Coronary artery (tissue), 2 donors: ENCODE results near the gene ABHD10.

Source experiments
- DNase-seq: peaks from one replicate; pipeline ENCODE4 v3.0.0-alpha.2; 2017; ENCODE audit warnings: low spot score
- H3K27ac ChIP-seq, 2 donors: fragments of 200-600 bp; sonication (generic); one replicate each; pipeline ENCODE4 v1.5.1; 2016 to 2019
- H3K4me3 ChIP-seq: fragments of 200-600 bp; sonication (generic); 2 replicates; pipeline ENCODE4 v1.5.1; 2016; ENCODE audit warnings: mild to moderate bottlenecking, moderate library complexity
- TF ChIP-seq, protein P1 (sequence below): fragments of 200-600 bp; sonication (generic); IDR thresholded peaks from one replicate; pipeline ENCODE4 v1.5.1; 2019; ENCODE audit warnings: antibody characterized with exemption

The ABHD10 gene

DNA sequence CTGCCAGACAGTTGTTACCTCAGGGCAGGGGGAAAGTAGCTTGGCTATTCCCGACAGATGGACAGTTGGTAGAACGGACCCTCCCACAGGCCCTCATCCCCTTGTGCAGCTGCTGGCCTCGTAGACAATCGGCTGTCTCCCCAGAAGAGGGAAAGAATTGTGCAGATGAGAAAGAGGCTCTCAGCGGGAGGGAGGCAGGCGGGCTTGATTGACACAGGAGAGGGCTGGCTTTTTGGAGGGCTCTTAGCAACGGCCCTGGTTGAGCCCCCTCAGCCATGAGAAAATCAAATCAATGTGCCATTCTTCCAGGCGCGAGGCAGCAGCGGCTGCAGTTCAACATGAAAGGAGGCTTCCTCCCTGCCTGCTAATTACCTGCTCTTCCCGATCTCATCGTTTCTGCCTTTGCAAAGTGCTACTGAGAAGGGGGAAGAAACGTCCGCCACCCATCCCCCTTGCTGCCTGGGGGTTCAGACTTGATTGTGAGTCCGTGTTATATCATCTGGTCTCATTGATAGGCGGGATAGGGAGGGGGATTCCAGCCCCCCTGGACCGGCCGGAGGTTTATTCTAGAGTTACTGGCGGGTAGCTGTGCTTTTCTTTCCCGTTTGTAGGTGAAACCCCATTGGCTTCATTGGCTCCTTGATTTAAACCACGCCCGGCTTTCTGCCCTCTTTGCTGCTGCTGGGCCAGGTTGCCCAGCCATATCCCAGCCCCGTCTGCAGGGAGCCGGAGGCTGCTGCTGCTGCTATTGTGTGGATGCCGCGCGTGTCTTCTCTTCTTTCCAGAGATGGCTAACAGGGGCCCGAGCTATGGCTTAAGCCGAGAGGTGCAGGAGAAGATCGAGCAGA, 20.0 kb downstream of the ABHD10 start, which contains the start of gene TAGLN3:
Gene TAGLN3 (plus strand): TSS at position 287 of the 848 bp plus-strand sequence. CDS start 501 bp downstream, at position 788.
- peak within 1 kb of the TSS; percentile 70 for H3K4me3 ChIP-seq
- TF ChIP-seq, protein P1, sequence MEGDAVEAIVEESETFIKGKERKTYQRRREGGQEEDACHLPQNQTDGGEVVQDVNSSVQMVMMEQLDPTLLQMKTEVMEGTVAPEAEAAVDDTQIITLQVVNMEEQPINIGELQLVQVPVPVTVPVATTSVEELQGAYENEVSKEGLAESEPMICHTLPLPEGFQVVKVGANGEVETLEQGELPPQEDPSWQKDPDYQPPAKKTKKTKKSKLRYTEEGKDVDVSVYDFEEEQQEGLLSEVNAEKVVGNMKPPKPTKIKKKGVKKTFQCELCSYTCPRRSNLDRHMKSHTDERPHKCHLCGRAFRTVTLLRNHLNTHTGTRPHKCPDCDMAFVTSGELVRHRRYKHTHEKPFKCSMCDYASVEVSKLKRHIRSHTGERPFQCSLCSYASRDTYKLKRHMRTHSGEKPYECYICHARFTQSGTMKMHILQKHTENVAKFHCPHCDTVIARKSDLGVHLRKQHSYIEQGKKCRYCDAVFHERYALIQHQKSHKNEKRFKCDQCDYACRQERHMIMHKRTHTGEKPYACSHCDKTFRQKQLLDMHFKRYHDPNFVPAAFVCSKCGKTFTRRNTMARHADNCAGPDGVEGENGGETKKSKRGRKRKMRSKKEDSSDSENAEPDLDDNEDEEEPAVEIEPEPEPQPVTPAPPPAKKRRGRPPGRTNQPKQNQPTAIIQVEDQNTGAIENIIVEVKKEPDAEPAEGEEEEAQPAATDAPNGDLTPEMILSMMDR, result no peak
- no peak for DNase-seq
- no peak within 1 kb of the TSS for H3K27ac ChIP-seq

DNA sequence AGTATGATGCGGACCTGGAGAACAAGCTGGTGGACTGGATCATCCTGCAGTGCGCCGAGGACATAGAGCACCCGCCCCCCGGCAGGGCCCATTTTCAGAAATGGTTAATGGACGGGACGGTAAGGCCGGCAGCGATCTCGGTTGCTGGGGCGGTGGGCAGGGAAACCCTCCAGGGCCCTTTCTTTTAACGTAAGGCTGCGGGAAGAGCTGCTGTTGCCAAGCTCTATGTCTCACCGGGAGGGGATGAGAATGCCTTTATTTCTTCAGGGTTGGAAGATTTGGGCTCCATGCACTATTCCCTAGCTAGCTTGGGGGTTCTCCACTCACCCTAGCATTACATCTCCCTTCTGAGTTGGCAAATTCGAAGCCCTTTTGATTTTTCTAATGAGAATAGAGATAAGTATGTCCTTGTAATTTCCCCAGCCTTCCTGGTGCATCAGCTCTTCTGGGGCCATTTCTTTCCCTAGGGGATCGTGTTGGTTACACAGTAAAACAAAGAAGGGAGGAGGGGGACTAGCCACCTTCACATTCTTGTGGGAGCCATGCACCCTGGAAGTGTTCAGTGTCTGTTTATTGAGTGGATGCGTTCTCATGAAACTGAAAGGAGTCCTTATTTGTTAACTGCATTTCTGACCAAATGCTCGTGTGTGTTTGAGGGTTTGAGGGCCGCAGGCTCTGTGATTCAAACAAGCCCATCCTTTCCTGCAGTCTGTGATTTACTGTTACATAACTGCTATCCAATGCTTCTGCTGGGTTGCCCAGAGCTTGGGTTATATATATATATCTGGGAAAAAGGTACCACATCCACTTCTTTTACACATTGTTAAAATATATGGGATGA, 20.9 kb downstream of the ABHD10 start:
- Histone ChIP-seq H3K4me3 (peak overlapping the region; percentile 70), H3K27ac (no peak overlapping the region)
- no peak for DNase-seq
- TF ChIP-seq, protein P1, result no peak

DNA sequence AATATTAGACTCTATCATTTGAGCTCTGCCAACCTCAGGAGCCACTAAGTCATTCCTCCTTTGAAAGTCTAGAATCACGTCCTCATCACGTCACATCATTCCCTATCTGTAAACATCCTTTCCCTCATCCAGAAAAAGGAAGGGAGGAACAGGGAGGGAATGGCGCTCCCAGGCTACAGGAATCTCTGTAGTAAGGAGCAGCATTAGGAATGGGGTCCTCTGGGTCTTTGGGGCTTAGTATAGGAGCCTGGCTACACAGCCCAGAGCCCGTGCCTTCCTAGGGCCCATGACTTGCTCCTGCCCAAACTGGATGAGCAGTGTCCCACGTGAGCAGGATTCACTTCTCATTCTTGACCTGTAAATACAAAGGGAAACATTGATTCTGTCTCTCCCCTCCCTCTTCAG, 21.5 kb downstream of the ABHD10 start:
- TF ChIP-seq, protein P1, result no peak
- Histone ChIP-seq H3K27ac (no peak overlapping the region), H3K4me3 (no peak overlapping the region)
- no peak for DNase-seq

DNA sequence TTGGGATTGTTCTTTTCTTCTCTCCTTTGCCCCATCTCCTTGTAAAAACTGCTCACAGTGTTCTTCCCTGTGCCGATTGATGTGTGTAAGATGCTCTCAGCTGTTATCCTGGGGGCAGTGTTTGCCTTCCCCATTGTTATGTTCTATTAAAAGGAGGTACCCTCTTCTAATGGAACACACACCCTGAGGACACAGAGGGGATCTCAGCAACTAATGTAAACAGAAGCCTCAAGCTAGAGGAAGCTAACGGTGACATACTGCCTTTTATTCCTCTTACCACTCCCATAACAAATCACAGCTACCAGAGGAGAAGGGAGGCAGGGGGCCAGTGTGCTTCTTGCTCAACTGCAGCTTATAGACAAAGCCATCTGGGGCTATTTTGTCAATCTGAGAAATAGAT, 22.1 kb downstream of the ABHD10 start:
- DNase-seq, result no peak
- H3K27ac ChIP-seq, result no peak overlapping the region
- H3K4me3 ChIP-seq, result no peak overlapping the region
- TF ChIP-seq, protein P1, result no peak

DNA sequence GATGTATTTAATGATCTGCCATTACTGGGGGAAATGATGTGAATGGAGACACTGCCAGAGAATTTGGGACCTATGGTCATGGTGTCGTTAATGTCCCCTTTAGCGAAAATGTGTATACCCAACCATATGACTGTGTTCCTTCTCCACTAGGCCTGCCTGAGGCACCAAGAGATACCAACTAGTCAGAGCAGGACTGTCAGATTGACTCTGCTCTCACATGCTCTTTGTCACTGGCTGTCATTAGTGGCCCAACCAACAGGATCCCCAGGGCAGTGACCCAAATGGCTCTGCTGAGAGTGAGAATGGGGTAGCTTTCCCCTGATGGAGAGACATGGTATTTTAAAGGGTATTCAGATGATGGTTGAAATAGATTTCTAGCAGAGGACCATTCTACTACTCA, 22.7 kb downstream of the ABHD10 start:
- no peak overlapping the region for H3K4me3 ChIP-seq
- TF ChIP-seq, protein P1, result no peak
- H3K27ac ChIP-seq, result no peak overlapping the region
- DNase-seq, result no peak

DNA sequence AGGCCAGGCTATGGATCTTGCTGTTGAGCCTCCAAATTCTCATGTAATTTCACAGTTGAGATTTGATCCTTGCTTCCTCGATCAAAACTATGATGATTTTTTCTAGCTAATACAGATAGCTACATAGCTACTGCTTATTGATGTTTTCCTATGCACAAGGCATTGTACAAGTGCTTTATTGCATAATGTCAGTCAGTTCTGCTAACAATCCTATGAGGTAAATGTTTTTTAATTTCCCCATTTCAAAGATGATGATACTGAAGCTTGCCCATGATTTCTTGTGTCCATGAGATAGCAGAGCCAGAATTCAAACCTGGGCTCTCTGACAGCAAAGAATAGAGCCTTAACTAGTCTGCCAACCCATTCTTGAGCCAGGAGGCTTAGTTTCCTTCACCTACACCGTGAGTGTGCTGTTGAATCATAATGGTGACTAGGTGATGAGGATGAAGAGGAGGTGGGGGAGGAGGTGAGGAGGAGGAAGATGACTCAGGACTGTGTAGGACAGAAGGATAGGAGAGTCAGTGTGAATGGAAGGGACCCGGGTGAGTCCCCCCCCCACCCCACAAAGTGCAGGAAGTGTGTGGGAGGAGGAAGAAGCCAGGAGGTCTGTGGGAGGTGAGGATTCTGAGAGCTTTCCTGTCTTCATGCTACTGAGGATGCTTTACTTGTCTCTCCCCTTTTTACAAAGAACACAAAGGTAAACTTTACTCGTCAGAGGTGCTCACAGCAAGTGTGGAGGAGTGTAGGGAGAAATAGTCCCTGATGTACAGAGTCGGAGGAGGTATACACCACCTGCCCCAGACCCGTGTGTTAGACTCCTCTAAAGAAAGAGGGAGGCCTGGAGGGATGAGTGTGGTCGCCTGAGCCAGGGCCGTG, 23.5 kb downstream of the ABHD10 start:
- Histone ChIP-seq H3K4me3 (no peak overlapping the region), H3K27ac (no peak overlapping the region)
- no peak for DNase-seq
- TF ChIP-seq, protein P1, result no peak
